GM13976 (cell line): ENCODE measurements around the gene BMF.

Experiments used
- DNase-seq: peaks from one replicate; pipeline ENCODE4 v3.0.0; 2012; ENCODE audit warnings: low spot score
- in situ Hi-C: fragments of 300-500 bp; cut with MboI; formaldehyde crosslinking; loops from one replicate; pipeline ENCODE4 v1.12.0; 2022; ENCODE audit warnings: low sequenced_read_pairs, mixed read lengths, inconsistent platforms; ENCODE audit not compliant: unreplicated experiment
- TF ChIP-seq, protein P1 (sequence below): IDR thresholded peaks from 2 replicates; pipeline ENCODE4 v1.5.1; 2012; ENCODE audit warnings: borderline replicate concordance, mild to moderate bottlenecking; ENCODE audit not compliant: insufficient read depth; ENCODE audit errors: extremely low read depth, missing control alignments, control extremely low read depth

BMF gene

DNA sequence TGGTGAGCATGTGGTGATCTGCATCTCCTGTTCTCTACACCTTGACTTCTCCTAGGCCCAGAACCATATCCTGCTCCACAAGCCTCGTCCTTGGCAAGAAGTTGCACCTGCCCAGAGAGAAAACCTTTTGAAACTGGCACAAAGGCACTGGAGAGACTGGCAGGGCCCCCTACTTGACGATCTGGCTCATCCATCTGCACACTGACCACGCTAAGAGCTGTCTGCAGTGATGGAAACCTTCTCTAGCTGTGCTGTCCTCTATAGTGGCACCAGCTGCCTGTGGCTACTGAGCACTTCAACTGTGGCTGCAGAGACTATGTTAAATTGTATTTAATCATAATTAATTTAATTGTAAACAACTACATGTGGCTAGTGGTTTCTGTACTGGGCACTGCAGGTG lies 43.5 kb downstream of the BMF start:
- in situ Hi-C loops, result no loop called here
- DNase-seq, result no peak
- TF ChIP-seq, protein P1, sequence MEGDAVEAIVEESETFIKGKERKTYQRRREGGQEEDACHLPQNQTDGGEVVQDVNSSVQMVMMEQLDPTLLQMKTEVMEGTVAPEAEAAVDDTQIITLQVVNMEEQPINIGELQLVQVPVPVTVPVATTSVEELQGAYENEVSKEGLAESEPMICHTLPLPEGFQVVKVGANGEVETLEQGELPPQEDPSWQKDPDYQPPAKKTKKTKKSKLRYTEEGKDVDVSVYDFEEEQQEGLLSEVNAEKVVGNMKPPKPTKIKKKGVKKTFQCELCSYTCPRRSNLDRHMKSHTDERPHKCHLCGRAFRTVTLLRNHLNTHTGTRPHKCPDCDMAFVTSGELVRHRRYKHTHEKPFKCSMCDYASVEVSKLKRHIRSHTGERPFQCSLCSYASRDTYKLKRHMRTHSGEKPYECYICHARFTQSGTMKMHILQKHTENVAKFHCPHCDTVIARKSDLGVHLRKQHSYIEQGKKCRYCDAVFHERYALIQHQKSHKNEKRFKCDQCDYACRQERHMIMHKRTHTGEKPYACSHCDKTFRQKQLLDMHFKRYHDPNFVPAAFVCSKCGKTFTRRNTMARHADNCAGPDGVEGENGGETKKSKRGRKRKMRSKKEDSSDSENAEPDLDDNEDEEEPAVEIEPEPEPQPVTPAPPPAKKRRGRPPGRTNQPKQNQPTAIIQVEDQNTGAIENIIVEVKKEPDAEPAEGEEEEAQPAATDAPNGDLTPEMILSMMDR, result no peak

DNA sequence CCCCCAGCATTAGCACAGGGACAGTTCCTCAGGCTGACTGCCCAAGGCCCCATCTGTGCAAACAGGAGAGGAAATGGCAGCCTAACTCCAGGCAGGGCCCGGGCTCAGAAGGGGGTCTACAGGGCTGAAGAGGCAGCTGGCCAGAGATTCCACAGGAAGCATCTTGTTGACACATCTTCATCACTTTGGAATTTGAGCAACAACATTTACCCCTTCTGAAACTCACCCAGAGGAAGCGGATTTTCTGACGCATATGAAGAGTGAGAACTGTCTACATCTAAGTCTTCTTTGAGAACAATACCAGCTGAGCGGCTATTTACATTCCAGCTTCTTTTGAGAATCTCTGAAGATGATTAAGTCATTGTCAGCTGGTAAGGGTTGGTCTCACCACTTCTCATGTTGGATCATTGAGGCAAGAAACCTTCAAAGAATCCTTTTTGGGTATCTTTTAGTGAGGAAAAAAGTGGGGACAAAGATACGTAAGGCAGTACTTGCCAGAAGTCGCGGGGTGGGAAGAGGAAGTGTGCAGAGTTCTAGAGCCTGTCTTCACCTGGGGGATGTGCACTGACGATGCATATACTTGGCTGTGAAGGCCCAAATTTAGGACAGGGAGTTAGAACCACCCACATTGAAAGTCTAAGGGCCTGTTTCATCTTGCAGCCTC lies 44.3 kb downstream of the BMF start:
- peak; percentile 68 for DNase-seq
- TF ChIP-seq, protein P1, result no peak
- in situ Hi-C loops, result no loop called here

DNA sequence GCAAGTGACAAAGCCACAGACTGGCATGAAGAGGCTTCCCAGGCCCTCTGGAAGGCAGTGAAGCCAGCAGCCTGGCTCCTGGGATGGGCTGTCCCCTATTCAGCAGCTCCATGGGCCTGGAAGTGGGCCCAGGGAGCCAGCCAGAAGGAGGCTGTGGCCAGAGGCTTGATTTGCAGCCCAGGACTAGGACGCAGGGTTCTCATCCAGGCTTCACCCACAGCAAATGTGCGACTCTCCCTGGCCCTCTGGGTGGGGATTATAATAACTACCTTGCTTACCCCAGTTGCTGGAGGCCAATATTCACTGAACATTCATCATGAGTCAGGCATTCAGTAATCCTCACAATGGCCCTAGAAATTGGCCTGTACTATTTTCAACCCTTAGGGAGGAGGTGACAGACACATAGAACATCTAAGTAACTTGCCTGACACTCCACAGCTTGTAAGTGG lies 45.1 kb downstream of the BMF start:
- TF ChIP-seq, protein P1, result no peak
- DNase-seq, result no peak
- in situ Hi-C loops, result no loop called here

DNA sequence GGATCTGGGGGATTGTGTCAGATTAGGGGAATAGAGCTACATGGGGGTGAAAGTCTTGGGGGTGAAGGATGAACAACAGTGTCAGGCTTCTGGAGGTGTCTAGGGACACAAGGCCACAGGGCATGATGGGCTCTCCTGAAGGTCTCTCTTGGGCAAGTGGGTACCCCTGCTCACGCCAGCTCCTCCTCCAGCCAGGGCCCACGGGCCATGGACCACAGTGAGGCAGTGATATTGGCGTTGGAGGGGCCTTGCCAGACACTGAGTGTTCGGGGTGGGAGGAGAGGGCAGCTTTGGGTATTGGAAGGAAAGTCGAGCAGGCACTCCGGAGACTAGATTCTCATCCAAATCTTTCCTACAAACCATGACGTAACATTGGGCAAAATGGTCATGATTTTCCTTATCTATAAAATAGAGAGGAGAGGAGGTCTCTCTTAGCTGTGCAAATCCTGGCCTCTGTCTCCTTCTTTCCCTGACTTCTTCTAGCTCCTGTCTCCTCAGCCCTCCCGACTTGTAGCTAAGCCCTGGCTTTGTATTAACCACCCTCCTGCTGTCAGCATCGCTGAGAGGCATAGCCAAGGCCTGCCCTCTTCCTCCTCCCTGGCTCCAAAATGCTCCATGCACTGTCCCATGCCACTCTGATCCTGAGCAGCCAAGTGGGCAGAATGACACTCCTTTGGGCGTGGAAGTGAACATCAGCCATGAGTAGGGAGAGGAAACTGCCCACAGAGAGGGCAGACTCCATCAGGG lies 45.7 kb downstream of the BMF start:
- in situ Hi-C loops, result no loop called here
- TF ChIP-seq, protein P1, result no peak
- DNase-seq, result no peak

DNA sequence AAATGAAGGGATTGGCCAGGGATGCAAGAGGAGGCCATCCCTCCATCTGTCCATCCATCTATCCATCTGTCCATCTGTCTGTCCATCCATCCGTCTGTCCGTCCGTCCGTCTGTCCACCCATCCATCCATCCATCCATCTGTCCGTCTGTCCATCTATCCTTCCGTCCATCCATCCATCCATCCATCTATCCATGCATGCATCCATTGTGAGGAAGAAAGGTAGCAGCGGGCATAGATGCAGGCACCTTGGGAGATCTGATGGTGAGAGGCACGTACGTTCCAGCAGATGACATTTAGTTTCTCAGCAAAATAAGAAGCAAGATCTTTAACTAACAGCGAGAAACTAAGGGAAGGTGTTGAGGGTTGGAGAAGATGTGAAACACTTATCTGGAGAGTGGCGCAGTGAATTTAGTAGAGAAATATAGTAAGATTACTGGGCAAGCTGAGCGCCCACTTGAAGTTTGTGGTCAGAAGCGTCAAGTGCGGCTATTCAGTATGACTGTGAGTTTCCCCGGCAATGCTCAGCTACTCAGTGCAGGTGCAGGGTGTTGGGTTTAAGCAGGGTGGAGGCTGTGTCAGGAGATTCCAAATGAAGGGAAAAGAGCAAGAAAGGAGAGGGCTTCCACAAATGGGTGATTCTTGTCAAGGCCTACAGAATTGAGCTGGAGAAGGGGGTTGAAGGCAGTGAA lies 47.3 kb downstream of the BMF start:
- in situ Hi-C loops, result no loop called here
- TF ChIP-seq, protein P1, result no peak

DNA sequence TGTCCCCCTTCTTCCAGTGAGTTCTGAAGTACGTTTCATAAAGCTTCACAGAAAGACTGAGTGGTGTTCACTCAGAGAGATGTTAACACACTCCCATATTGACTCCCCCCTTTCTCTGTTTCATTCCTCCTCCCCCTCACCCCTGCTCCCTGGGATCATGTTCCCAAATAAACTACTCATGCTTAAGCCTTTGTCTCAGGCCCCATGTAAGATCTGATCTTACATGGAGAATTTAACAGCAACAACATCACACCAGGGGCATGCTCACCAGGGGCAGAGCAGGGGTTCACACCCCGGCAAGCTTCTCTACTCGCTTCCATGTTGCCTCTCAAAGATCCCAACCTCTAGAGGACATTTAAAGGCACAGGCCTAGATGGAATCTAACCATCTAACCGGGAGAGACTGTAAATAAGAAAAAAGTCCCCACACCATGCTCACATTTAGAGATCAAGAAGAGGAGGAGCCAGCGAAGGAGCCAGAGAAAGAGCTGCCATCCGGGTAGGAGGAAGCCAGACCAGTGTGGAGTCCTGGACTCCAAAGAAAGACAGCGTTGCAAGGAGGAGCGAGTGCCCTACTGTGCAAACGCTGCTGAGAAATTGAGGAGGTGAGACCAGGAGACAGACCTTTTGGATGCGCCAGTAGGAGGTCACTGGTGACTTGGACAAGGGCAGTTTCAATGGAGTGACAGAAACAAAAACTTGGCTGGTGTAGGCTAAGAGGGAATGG lies 48.3 kb downstream of the BMF start:
- in situ Hi-C loops, result no loop called here
- TF ChIP-seq, protein P1, result no peak
- DNase-seq, result no peak

More for the DNA sequence above, 47.3 kb downstream of the BMF start:
- peak; percentile 70 for DNase-seq
